HepG2 (cell line): ENCODE data around the gene LIPC. TPM values are rescaled to one million over a fixed set of nuclear protein-coding genes. Genes with fewer than 3 reads are reported as not detected.

Source experiments
- ATAC-seq: fragments of 200-7000 bp; cut with Tn5 transposase; 3 replicates; pipeline ENCODE4 v1.9.1; 2020; ENCODE audit warnings: mild to moderate bottlenecking, moderate library complexity
- BruUV-seq: library from RNA; stranded (reverse); fragments of 400-500 nt; replicated peaks from 2 replicates; lab custom pipeline; 2021; lab: Mats Ljungman, UMichigan
- CTCF ChIA-PET: fragments of 300-600 bp; formaldehyde crosslinking; extraction: SDS; loops from one replicate; lab custom pipeline; 2021; ENCODE audit warnings: low total read pairs, inconsistent platforms, low intra/inter-chr PET ratio; lab: Yijun Ruan, JAX
- POLR2A ChIA-PET: fragments of 350-600 bp; sonication (Branson Sonifier 250); formaldehyde crosslinking; loops from one replicate; lab custom pipeline; 2020; ENCODE audit warnings: antibody characterized with exemption, inconsistent platforms; lab: Yijun Ruan, JAX
- DNase-seq: peaks from one replicate; pipeline ENCODE4 v3.0.0-alpha.2; 2015; ENCODE audit warnings: low spot score
- FAIRE-seq: peaks from 3 replicates; lab custom pipeline; 2011; peaks lifted over from hg19 to GRCh38; lab: Jason Lieb, UNC
- H2AFZ ChIP-seq: one replicate; pipeline ENCODE4 v1.6.1; 2011; ENCODE audit warnings: low read length, inconsistent platforms
- H3K27ac ChIP-seq: fragments of 300-600 bp; 3 replicates; pipeline ENCODE4 v1.8.0; 2011; ENCODE audit warnings: mixed run types, mild to moderate bottlenecking, mixed read lengths, low read length, inconsistent platforms; ENCODE audit not compliant: insufficient read depth; ENCODE audit errors: extremely low read length
- H3K27me3 ChIP-seq, 2 experiments: fragments of 200-600 bp in 1 of 2; 2 replicates in 1 of 2; 3 replicates in 1 of 2; pipeline versions ENCODE4 v1.6.0 to v1.8.0; 2011; ENCODE audit warnings: low read length in 2 of 2, mild to moderate bottlenecking in 2 of 2, moderate library complexity in 2 of 2, inconsistent platforms in 1 of 2; ENCODE audit not compliant: insufficient read depth in 2 of 2, control insufficient read depth in 1 of 2
- H3K36me3 ChIP-seq, 2 experiments: fragments of 200-600 bp in 1 of 2; replicated peaks in 1 of 2; 2 replicates in 1 of 2; 3 replicates in 1 of 2; pipeline versions ENCODE4 v1.5.1 to v1.8.0; 2011; ENCODE audit warnings: low read length in 2 of 2, inconsistent platforms in 1 of 2; ENCODE audit not compliant: insufficient read depth in 2 of 2, control insufficient read depth in 1 of 2
- H3K4me1 ChIP-seq: 2 replicates; pipeline ENCODE4 v1.5.1; 2012; ENCODE audit warnings: low read length, inconsistent platforms; ENCODE audit not compliant: insufficient read depth
- H3K4me2 ChIP-seq: 2 replicates; pipeline ENCODE4 v1.6.0; 2011; ENCODE audit warnings: low read depth, low read length, inconsistent platforms
- H3K4me3 ChIP-seq, 3 experiments: fragments of 200-600 bp in 1 of 3; sonication (generic), shearing (Covaris generic) in 1 of 3; replicated peaks in 1 of 3; 2 replicates each; pipeline ENCODE4 v1.5.1; 2011 to 2016; ENCODE audit warnings: low read length in 3 of 3, inconsistent platforms in 2 of 3, low read depth in 2 of 3, mild to moderate bottlenecking in 2 of 3, control low read depth in 1 of 3, mixed read lengths in 1 of 3; ENCODE audit not compliant: insufficient read depth in 1 of 3
- H3K79me2 ChIP-seq: one replicate; pipeline ENCODE4 v1.6.1; 2011; ENCODE audit warnings: low read length, inconsistent platforms; ENCODE audit not compliant: insufficient read depth
- H3K9ac ChIP-seq: 2 replicates; pipeline ENCODE4 v1.6.0; 2011; ENCODE audit warnings: mild to moderate bottlenecking, low read depth, low read length, inconsistent platforms; ENCODE audit not compliant: insufficient read depth
- H3K9me3 ChIP-seq: 2 replicates; pipeline ENCODE4 v1.5.1; 2012; ENCODE audit warnings: mild to moderate bottlenecking, low read length
- H4K20me1 ChIP-seq: 2 replicates; pipeline ENCODE4 v1.6.0; 2011; ENCODE audit warnings: inconsistent platforms, mild to moderate bottlenecking, low read length, moderate library complexity; ENCODE audit not compliant: insufficient read depth
- ARID5B ChIP-seq: IDR thresholded peaks from 2 replicates; pipeline ENCODE4 v1.4.0; 2020; ENCODE audit warnings: mild to moderate bottlenecking, missing genetic modification reagents
- CREB1 ChIP-seq, 2 experiments: fragments of 450-650 bp in 1 of 2; IDR thresholded peaks; 2 replicates each; pipeline ENCODE4 v1.6.1; 2016 to 2017; ENCODE audit warnings: control low read depth in 1 of 2, mild to moderate bottlenecking in 1 of 2, missing compliant biosample characterization in 1 of 2, missing genetic modification characterization in 1 of 2
- CTCF ChIP-seq: sonication (generic); formaldehyde crosslinking; IDR thresholded peaks from 2 replicates; pipeline ENCODE4 v1.5.0; 2020; ENCODE audit warnings: mild to moderate bottlenecking, missing genetic modification reagents, moderate library complexity
- EP300 ChIP-seq, 3 experiments: sonication (generic) in 1 of 3; formaldehyde crosslinking in 1 of 3; IDR thresholded peaks; 2 replicates each; pipeline versions ENCODE4 v1.5.1 to v1.6.1; 2011 to 2020; ENCODE audit warnings: low read depth in 2 of 3, low read length in 2 of 3, borderline replicate concordance in 1 of 3, improper control_type of control experiment in 1 of 3, mild to moderate bottlenecking in 1 of 3, missing genetic modification reagents in 1 of 3, moderate library complexity in 1 of 3
- HDAC2 ChIP-seq: sonication (generic); formaldehyde crosslinking; IDR thresholded peaks from 2 replicates; pipeline ENCODE4 v1.4.0; 2020; ENCODE audit warnings: missing genetic modification reagents
- HNF4A ChIP-seq: sonication (generic); formaldehyde crosslinking; IDR thresholded peaks from 2 replicates; pipeline ENCODE4 v1.4.0; 2020; ENCODE audit warnings: missing genetic modification reagents
- HNRNPL ChIP-seq: fragments of 200-400 bp; formaldehyde crosslinking; IDR thresholded peaks from 2 replicates; pipeline ENCODE4 v1.6.1; 2017; ENCODE audit warnings: mild to moderate bottlenecking, low read depth, low read length
- NKX3-1 ChIP-seq: sonication (generic); formaldehyde crosslinking; IDR thresholded peaks from 2 replicates; pipeline ENCODE4 v1.5.0; 2020; ENCODE audit warnings: missing genetic modification reagents
- NR2C2 ChIP-seq: sonication (generic); formaldehyde crosslinking; IDR thresholded peaks from 2 replicates; pipeline ENCODE4 v1.4.0; 2020; ENCODE audit warnings: missing genetic modification reagents, mild to moderate bottlenecking, moderate library complexity, borderline replicate concordance
- PRPF4 ChIP-seq: fragments of 200-400 bp; formaldehyde crosslinking; IDR thresholded peaks from 2 replicates; pipeline ENCODE4 v1.6.1; 2016; ENCODE audit warnings: low read length, low read depth; ENCODE audit not compliant: poor library complexity, severe bottlenecking
- RCOR2 ChIP-seq: IDR thresholded peaks from 2 replicates; pipeline ENCODE4 v1.6.1; 2016; ENCODE audit warnings: missing biosample characterization, missing genetic modification reagents
- SALL1 ChIP-seq: sonication (generic); formaldehyde crosslinking; IDR thresholded peaks from 2 replicates; pipeline ENCODE4 v1.8.0; 2022; ENCODE audit warnings: mild to moderate bottlenecking, missing genetic modification reagents
- SETDB1 ChIP-seq: sonication (generic); formaldehyde crosslinking; IDR thresholded peaks from 2 replicates; pipeline ENCODE4 v1.5.1; 2020; ENCODE audit warnings: missing genetic modification reagents, mild to moderate bottlenecking, borderline replicate concordance
- ZNF12 ChIP-seq: sonication (generic); formaldehyde crosslinking; IDR thresholded peaks from 2 replicates; pipeline ENCODE4 v1.5.0; 2020; ENCODE audit warnings: missing genetic modification reagents
- ZNF121 ChIP-seq: sonication (generic); formaldehyde crosslinking; IDR thresholded peaks from 2 replicates; pipeline ENCODE4 v1.5.0; 2020; ENCODE audit warnings: mild to moderate bottlenecking, missing genetic modification reagents
- ZNF251 ChIP-seq: sonication (generic); formaldehyde crosslinking; IDR thresholded peaks from 2 replicates; pipeline ENCODE4 v1.9.0; 2021; ENCODE audit warnings: mild to moderate bottlenecking, missing genetic modification reagents
- ZNF564 ChIP-seq: sonication (generic); formaldehyde crosslinking; IDR thresholded peaks from 2 replicates; pipeline ENCODE4 v1.8.1; 2023; ENCODE audit warnings: mild to moderate bottlenecking, missing genetic modification reagents
- ZNF570 ChIP-seq: sonication (generic); formaldehyde crosslinking; IDR thresholded peaks from 2 replicates; pipeline ENCODE4 v1.4.0; 2020; ENCODE audit warnings: mild to moderate bottlenecking, missing genetic modification reagents, borderline replicate concordance
- WGBS: methylation state at CpG from one replicate; pipeline ENCODE4 v1.1.6; 2017; ENCODE audit warnings: low lambda C conversion rate; 5-methylcytosine and 5-hydroxymethylcytosine counted together
- in situ Hi-C: cut with HindIII; loops from 2 replicates; pipeline ENCODE4 v1.10.0; 2017; ENCODE audit warnings: low pct_unique_long_range_greater_than_20kb; ENCODE audit not compliant: extremely low pct_ligation_motif_present
- intact Hi-C: fragments of 100-400 bp; cut with micrococcal nuclease; formaldehyde crosslinking; loops from one replicate; pipeline ENCODE4 v1.10.0; 2022; ENCODE audit not compliant: unreplicated experiment
- polyA plus RNA-seq, 8 experiments: library from polyadenylated mRNA; depleted of rRNA in 3 of 8; stranded (reverse) in 7 of 8; unstranded in 1 of 8; fragments of >200 nt; fragmentation: Illumina TruSeq in 4 of 8; extraction: Trizol in 4 of 8; gene quantifications; 2 replicates each; pipeline versions ENCODE4 v1.2.1 to v1.2.3, GENCODE V29; 2011 to 2016; ENCODE audit warnings: low read depth in 4 of 8, missing spikeins in 1 of 8, mixed read lengths in 1 of 8; ENCODE audit not compliant: insufficient read depth in 1 of 8
- total RNA-seq, 5 experiments: library from RNA; depleted of rRNA; stranded (reverse); fragments of >200 nt; fragmentation: Illumina TruSeq; extraction: Trizol; gene quantifications; 2 replicates each; pipeline ENCODE4 v1.2.3, GENCODE V29; 2016; ENCODE audit warnings: low read depth in 1 of 5

LIPC gene
- total and polyA plus RNA-seq, 2 of the 13 experiments (the other 11 are each of a cell fraction or from before 2014, with no cell fraction given) = 26.0 to 38.0 TPM

GRCh38 chr15:58572521-58572920, 140.7 kb downstream of the LIPC start (continued):
- no peak for TF ChIP-seq CTCF
- no peak for TF ChIP-seq ZNF570 (CRISPR knock-in tag)
- no peak for TF ChIP-seq NKX3-1
- TF ChIP-seq PRPF4 = no peak
- TF ChIP-seq SETDB1 = no peak
- TF ChIP-seq ZNF251 (CRISPR knock-in tag) = no peak
- TF ChIP-seq CREB1 (IDR thresholded peaks at IDR 0.05) = no peak
- TF ChIP-seq CREB1 (CRISPR knock-in tag; IDR thresholded peaks at IDR 0.05) = no peak
- no peak for TF ChIP-seq ZNF12 (CRISPR knock-in tag)
- no peak for TF ChIP-seq ZNF564 (CRISPR knock-in tag)

- Histone ChIP-seq H3K36me3 (no peaks in the 10 kb centered on the region), H3K9ac (no peak overlapping the region), H3K27me3 (no peaks in the 10 kb centered on the region), H4K20me1 (no peaks in the 10 kb centered on the region), H3K4me3 (no peak overlapping the region), H3K4me1 (peaks cover 31% of the 10 kb centered on the region), H3K27ac (no peak overlapping the region), H3K9me3 (no peaks in the 10 kb centered on the region), H3K79me2 (no peaks in the 10 kb centered on the region), H3K4me2 (0 out of 2 replicates have a peak overlapping the region, but pooled peaks have one; percentile 16), H2AFZ (no peak overlapping the region)
- WGBS = 15% methylated on average over 4 of the region's 4 CpGs
- ATAC-seq (peak; percentile 72), FAIRE-seq (no peak), DNase-seq (peak; percentile 82)
- intact Hi-C loops = no loop called here
- in situ Hi-C loops = no loop called here
- CTCF ChIA-PET = no interaction called here
- POLR2A ChIA-PET = interaction anchor here (1.2 to 2.3 kb wide), 5 partner anchors 21 to 240 kb away, joined by 3 to 10 read pairs (median 9); no protein-coding TSS in a partner anchor
- BruUV-seq = no TSS peak
- peak in 1 of 2 experiments; percentile 58; a peak in 2 of 4 replicates for TF ChIP-seq EP300 (IDR thresholded peaks at IDR 0.05; ENCODE audit: low read depth in 2 of 2, low read length in 2 of 2)
- no peak for TF ChIP-seq EP300 (CRISPR knock-in tag; IDR thresholded peaks at IDR 0.05; ENCODE audit: borderline replicate concordance)
- peak; percentile 54; the same call in 1 of the 2 replicates for TF ChIP-seq RCOR2 (CRISPR knock-in tag)
- TF ChIP-seq ZNF121 (CRISPR knock-in tag) = peak; percentile 97
- TF ChIP-seq ARID5B (CRISPR knock-in tag) = peak; percentile 80
- peak; percentile 61 for TF ChIP-seq HNF4A (CRISPR knock-in tag)
- TF ChIP-seq NR2C2 = peak; percentile 42; the same call in 1 of the 2 replicates
- peak; percentile 33; the same call in 1 of the 2 replicates for TF ChIP-seq SALL1 (CRISPR knock-in tag)
- peak; percentile 66 for TF ChIP-seq HDAC2 (CRISPR knock-in tag)
- TF ChIP-seq HNRNPL = no peak
These were observed 141.5 kb downstream of the LIPC start for GRCh38 chr15:58573270-58573669.
